Keratinocyte (primary cell): ENCODE measurements around the gene NSUN2.

ENCODE experiments used
- EZH2 ChIP-seq: IDR thresholded peaks from one replicate; pipeline ENCODE4 v1.6.1; 2012; ENCODE audit warnings: inconsistent platforms, mild to moderate bottlenecking, low read length, moderate library complexity
- TF ChIP-seq, protein P1 (sequence below), 3 experiments: IDR thresholded peaks in 1 of 3; conservative IDR thresholded peaks in 1 of 3; optimal IDR thresholded peaks in 1 of 3; 2 replicates in 2 of 3; 3 replicates in 1 of 3; pipeline versions ENCODE3 to v1.5.1; 2011; ENCODE audit warnings: low read length in 3 of 3, mild to moderate bottlenecking in 3 of 3, moderate library complexity in 2 of 3, control low read depth in 1 of 3, inconsistent platforms in 1 of 3; ENCODE audit not compliant: insufficient read depth in 2 of 3; ENCODE audit errors: extremely low read depth in 1 of 3

DNA sequence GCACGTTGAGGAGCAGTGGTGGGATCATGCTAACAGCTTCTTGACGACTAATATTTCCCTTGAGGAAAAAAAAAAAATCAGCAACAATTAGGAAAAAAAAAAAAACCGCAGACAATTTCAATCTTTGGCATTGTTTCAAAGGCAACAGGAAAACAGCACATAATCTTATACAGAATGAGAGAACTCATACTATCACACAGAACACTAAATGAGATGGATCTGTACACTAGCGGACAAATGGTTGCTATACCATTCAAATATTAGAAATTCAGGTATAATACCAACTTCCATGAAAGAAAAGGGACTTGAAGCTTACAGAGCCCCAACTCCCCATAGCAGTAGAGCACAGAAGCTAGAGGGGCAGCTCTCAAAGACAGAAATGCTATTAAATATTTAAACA, 9.6 kb downstream of the NSUN2 start:
- TF ChIP-seq, protein P1, sequence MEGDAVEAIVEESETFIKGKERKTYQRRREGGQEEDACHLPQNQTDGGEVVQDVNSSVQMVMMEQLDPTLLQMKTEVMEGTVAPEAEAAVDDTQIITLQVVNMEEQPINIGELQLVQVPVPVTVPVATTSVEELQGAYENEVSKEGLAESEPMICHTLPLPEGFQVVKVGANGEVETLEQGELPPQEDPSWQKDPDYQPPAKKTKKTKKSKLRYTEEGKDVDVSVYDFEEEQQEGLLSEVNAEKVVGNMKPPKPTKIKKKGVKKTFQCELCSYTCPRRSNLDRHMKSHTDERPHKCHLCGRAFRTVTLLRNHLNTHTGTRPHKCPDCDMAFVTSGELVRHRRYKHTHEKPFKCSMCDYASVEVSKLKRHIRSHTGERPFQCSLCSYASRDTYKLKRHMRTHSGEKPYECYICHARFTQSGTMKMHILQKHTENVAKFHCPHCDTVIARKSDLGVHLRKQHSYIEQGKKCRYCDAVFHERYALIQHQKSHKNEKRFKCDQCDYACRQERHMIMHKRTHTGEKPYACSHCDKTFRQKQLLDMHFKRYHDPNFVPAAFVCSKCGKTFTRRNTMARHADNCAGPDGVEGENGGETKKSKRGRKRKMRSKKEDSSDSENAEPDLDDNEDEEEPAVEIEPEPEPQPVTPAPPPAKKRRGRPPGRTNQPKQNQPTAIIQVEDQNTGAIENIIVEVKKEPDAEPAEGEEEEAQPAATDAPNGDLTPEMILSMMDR (optimal IDR thresholded peaks at IDR 0.05 in 1 of 3, IDR thresholded peaks at IDR 0.05 in 1 of 3, conservative IDR thresholded peaks at IDR 0.05 in 1 of 3; ENCODE audit: extremely low read depth in 1 of 3, insufficient read depth in 2 of 3, low read length in 3 of 3) = no peak
- no peak for TF ChIP-seq EZH2
